Skin epidermis (tissue), 12 donors: Measurements from ENCODE around the gene THADA.
"Not testable (repeated sequence)": the region's sequence is repeated elsewhere in the genome, so short reads cannot be mapped to it uniquely, and the experiment has no call there.

Experiments used
- H3K27ac ChIP-seq, 21 experiments: fragments of 200-600 bp; sonication (generic) in 11 of 21; one replicate each; pipeline ENCODE4 v1.5.0; 2020; ENCODE audit warnings: mild to moderate bottlenecking in 3 of 21, inconsistent platforms in 2 of 21, moderate library complexity in 2 of 21
- H3K4me3 ChIP-seq, 7 experiments: fragments of 200-600 bp; sonication (generic) in 2 of 7; one replicate each; pipeline ENCODE4 v1.5.0; 2020; ENCODE audit warnings: inconsistent platforms in 2 of 7, mild to moderate bottlenecking in 2 of 7, moderate library complexity in 1 of 7

Gene THADA

GRCh38 chr2:43386679-43387078, 209.2 kb downstream of the THADA start:
- H3K27ac ChIP-seq, result peak overlapping the region in 3 of 21 experiments; percentile 10 to 26 (median 15)
- H3K4me3 ChIP-seq, result not testable (repeated sequence)

DNA sequence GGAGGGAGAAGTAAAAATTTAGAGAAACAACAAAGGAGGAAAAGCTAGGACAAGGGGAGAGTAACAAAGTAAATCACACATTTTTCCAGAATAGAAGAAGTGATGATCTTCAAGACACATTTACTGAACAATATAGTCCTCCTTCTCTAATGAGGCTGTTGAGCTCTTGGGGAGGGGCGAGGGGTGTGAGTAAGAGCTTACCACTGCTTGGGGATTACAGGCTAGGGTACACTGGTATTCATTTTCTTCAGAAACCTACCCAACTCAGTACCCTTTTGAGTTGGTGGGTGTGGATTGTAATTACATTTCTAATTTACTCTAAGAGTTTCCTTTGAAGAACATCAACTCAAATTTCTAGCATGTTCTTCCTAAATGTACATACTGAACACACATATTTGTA, 211.7 kb downstream of the THADA start:
- no peak overlapping the region for H3K4me3 ChIP-seq
- H3K27ac ChIP-seq, result no peak overlapping the region

DNA sequence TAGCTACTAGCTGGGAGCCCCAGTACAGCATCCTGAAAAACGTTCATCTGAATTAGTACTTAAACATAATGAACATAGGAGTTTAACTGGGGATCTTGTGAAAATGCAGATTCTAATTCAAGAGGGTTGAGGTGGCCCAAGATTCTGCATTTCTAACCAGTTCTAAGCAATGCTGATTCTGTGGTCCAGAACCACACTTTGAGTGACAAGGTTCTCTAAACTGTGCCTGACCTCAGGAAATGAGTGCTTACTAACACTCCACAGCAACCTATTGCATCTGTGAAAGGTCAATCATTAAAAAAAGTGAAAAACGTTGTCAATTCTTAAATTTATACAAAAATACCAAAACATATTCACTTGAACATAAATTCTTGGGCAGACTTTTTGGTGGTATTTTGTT, 212.3 kb downstream of the THADA start:
- Histone ChIP-seq H3K4me3 (no peak overlapping the region), H3K27ac (no peak overlapping the region)

DNA sequence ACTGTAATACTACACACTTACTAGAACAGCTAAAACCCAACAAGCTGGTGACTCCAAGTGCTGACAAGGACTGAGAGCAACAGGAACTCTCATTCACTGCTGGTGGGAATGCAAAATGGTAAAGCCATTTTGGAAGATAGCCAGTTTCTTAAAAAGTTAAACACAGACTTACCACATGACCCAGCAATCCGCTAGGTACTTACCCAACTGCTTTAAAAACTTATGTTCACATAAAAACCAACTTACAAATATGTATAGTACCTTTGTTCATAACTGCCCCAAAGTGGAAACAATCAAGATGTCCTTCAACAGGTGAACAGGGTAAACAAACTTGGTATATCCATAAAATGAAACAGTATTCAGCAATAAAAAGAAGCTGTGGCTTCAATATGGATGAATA, 216.3 kb downstream of the THADA start:
- Histone ChIP-seq H3K4me3 (no peak overlapping the region), H3K27ac (no peak overlapping the region)

DNA sequence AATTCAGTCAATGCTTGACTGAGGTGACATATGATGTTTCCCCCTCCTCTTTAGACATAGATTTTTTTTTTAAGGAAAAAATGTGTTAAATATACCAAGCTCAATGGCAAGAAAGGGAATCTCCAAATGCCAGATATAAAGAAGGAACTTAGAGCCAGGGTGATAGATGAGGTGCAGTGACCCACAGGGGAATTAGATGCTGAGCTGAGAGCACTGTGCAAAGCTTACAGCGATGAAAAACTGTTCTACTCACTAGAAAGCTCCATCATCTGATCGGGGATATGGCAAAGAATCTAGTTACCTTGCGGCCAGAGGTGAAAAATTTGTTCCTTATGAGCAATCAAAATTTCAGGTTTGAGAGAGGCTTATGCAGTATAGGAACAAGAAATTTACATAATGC, 218.5 kb downstream of the THADA start:
- Histone ChIP-seq H3K27ac (no peak overlapping the region), H3K4me3 (no peak overlapping the region)

GRCh38 chr2:43376523-43377198, 219.2 kb downstream of the THADA start:
- no peak overlapping the region for H3K27ac ChIP-seq

GRCh38 chr2:43375746-43376522, 219.9 kb downstream of the THADA start:
- no peak overlapping the region for H3K27ac ChIP-seq

More at GRCh38 chr2:43376523-43377198, 219.2 kb downstream of the THADA start:
- no peak overlapping the region for H3K4me3 ChIP-seq

DNA sequence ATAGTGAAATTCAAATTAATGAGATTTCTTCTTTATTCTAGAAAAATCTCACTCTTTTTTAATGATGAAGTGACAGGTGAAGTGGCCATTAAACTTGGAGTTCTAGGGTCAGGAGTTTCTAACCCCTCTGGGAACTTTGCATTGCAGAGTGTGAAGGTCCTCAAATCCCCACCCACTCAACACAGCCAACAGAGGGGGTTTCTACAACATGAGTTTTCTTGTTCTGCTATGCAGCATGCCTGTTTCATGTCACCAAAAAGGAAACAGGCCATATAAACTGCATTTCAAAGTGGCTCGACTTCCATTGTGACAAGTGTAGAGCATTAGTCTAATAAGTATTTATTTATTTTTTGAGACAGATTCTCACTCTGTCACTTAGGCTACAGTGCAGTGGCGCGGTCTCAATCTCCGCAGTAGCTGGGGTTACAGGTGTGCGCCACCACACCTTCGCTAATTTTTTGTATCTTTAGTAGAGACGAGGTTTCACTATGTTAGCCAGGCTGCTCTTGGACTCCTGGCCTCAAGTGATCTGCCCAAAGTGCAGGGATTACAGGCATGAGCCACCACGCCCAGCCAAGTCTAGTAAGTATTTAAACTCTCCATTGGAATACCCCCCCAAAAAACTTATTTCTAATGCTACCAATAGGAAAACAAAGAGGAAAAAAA, 223.3 kb downstream of the THADA start:
- no peak overlapping the region for H3K27ac ChIP-seq
- H3K4me3 ChIP-seq, result no peak overlapping the region

More at GRCh38 chr2:43375746-43376522, 219.9 kb downstream of the THADA start:
- no peak overlapping the region for H3K4me3 ChIP-seq

DNA sequence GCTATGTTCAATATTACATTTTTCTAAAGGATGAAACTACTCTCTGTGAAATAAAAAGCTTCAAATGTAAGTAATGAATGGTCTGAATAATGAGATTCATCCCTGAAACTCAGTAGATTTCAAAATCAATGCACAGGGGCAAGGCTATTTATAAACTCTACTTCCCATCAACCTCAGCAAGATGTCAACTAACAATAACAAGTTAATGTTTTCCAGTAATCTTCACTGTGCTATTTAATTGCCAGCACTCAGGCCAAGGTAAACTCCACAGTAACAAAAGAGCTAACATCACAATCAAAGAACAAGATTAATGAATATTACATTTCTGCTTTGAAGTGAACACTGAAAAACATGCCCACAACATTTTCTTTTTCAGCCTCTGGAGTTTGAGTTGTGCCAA, 225.1 kb downstream of the THADA start:
- peak overlapping the region in 2 of 21 experiments; percentile 5 to 16 for H3K27ac ChIP-seq
- no peak overlapping the region for H3K4me3 ChIP-seq

- H3K27ac ChIP-seq, result peak overlapping the region in 4 of 21 experiments; percentile 16 to 62 (median 30)
- H3K4me3 ChIP-seq, result no peak overlapping the region
Measured at GRCh38 chr2:43370146-43370545, 225.7 kb downstream of the THADA start.

DNA sequence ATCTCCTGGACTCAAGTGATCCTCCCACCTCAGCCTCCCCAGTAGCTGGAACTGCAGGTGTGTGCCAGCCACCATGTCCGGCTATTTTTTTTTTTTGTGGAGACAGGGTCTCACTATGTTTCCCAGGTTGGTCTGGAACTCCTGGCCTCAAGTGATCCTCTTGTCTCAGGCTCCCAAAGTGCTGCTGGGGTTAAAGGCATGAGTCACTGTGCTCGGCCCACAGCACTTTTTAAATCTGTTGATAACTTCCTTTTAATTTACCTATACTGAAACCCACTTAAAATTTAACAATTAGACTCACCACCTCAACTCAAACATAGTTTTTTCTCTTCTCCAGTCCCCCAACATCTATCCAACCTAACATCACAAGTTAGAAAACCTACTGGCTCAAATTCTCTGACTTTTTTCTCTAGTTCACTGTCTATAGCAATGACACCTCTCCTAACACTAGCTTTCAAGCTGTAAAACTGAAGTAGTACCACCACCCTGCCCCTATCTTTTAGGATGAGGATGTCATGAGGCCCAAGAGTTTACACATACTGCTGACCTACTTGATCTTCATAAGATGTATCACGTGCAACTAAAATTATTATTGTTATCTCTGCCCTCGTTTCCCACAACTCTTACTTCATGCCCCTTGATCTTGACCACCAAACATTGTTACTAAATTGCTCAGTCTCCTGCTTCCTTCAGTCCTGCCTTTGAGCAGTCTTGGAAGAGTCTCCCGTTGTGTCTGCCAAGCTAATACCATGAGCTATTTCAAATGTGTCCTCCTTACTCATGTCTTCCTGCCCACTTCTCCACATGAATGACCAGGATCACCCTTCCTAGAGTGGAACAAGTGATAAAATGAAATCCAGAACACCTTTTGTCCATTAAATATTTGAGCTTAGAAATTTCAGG, 227.1 kb downstream of the THADA start:
- Histone ChIP-seq H3K27ac (peak overlapping the region in 6 of 21 experiments; percentile 7 to 62 (median 20)), H3K4me3 (no peak overlapping the region)

DNA sequence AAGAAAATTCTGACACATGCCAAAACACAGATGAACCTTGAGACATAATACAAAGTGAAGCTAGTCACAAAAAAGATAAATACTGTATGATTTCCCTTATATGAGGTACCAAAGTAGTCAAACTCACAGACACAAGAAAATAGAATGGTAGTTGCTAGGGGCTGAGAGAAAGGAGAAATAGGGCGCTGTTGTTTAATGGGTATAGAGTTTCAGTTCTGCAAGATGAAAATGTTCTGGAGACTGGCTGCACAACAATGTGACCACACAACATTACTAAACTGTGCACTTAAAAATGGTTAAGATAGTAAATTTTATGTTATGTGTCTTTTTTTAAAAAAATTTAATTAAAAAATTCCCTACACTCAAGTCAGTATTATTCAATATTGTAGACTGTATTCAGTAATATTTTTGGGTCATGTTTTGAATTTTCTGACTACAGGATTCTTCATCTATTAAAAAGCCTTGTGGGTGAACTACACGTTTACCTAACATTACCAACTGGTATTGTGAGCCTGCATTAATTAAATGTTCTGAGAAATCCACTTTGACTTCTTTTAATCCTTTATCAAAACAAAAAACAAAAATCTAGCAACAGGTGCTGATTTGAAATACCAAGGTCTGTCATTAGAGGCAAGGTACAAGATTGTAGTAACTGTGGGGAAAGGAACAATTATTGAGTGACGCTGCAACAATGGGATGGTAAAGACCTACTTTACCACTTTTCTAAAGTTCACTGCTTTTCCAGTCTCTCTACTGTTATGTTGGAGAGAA, 228.6 kb downstream of the THADA start:
- H3K4me3 ChIP-seq, result no peak overlapping the region
- no peak overlapping the region for H3K27ac ChIP-seq

- Histone ChIP-seq H3K4me3 (no peak overlapping the region), H3K27ac (no peak overlapping the region)
Measured at GRCh38 chr2:43363120-43363519, 232.7 kb downstream of the THADA start.

- no peak overlapping the region for H3K27ac ChIP-seq
- no peak overlapping the region for H3K4me3 ChIP-seq
Measured at GRCh38 chr2:43361286-43361685, 234.6 kb downstream of the THADA start.

DNA sequence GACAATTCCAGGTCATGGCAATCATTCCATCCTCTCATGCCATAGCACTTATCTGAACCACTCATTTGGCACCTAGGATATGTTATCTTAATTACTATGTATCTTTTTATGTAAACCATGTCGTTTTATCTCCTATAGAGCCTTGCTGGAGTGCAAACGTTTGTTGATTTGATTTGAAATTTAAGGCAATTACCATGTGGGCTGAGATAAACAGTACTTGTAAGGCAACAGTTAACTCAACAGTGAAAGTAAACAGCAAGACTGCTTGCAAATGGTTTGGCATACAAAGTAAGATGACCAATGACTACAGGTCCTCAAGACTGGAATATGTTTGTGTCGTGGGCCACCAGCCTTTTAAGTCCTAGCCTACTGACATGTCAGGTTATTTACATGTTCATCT, 235.7 kb downstream of the THADA start:
- Histone ChIP-seq H3K27ac (no peak overlapping the region), H3K4me3 (no peak overlapping the region)

GRCh38 chr2:43358410-43359201, 237.2 kb downstream of the THADA start:
- H3K4me3 ChIP-seq, result no peak overlapping the region
- H3K27ac ChIP-seq, result peak overlapping the region in 2 of 21 experiments; percentile 5 to 41

GRCh38 chr2:43356774-43357173, 239.1 kb downstream of the THADA start:
- Histone ChIP-seq H3K4me3 (no peak overlapping the region), H3K27ac (no peak overlapping the region)

GRCh38 chr2:43355399-43355798, 240.4 kb downstream of the THADA start:
- Histone ChIP-seq H3K27ac (no peak overlapping the region), H3K4me3 (no peak overlapping the region)
